AG04450 (cell line): ENCODE measurements around the gene MRPL33. TPM values are rescaled to one million over a fixed set of nuclear protein-coding genes. Genes with fewer than 3 reads are reported as not detected.
"Not testable (repeated sequence)": the region's sequence is repeated elsewhere in the genome, so short reads cannot be mapped to it uniquely, and the experiment has no call there.

ENCODE experiments used
- CTCF ChIA-PET: fragments of 300-600, 350-600 bp; formaldehyde crosslinking; extraction: SDS; loops from one replicate; lab custom pipeline; 2022; ENCODE audit warnings: antibody characterized with exemption, inconsistent platforms; lab: Charles Lee
- POLR2A ChIA-PET: fragments of 350-600 bp; formaldehyde crosslinking; extraction: SDS; loops from one replicate; lab custom pipeline; 2021; ENCODE audit warnings: antibody characterized with exemption, inconsistent platforms; lab: Yijun Ruan, JAX
- DNase-seq: peaks from one replicate; pipeline ENCODE4 v3.0.0-alpha.2; 2011; ENCODE audit warnings: low read depth, low spot score
- H3K27ac ChIP-seq: one replicate; pipeline ENCODE4 v1.5.1; 2012; ENCODE audit warnings: low read depth, low read length, control low read depth
- H3K27me3 ChIP-seq: one replicate; pipeline ENCODE4 v1.6.0; 2012; ENCODE audit warnings: low read length; ENCODE audit not compliant: control insufficient read depth, insufficient read depth
- H3K4me3 ChIP-seq: 2 replicates; pipeline ENCODE4 v1.5.1; 2011; ENCODE audit warnings: mild to moderate bottlenecking, low read depth, low read length, control low read depth
- H3K9me3 ChIP-seq: 2 replicates; pipeline ENCODE4 v1.5.1; 2012; ENCODE audit warnings: low read length; ENCODE audit not compliant: control insufficient read depth, insufficient read depth
- CTCF ChIP-seq: IDR thresholded peaks from 2 replicates; pipeline ENCODE4 v1.5.1; 2011; ENCODE audit warnings: low read depth, low read length, control low read depth, inconsistent platforms
- polyA plus RNA-seq: library from polyadenylated mRNA; depleted of rRNA; stranded (reverse); fragments of >200 nt; gene quantifications from 2 replicates; pipeline ENCODE4 v1.2.3, GENCODE V29; 2011

MRPL33 gene
- polyA plus RNA-seq, 1 experiment, result 137 TPM

- CTCF ChIA-PET, result interaction anchor here (0.6 to 2.5 kb wide), 2 partner anchors 16 to 32 kb away, joined by 4 to 10 read pairs; no protein-coding TSS in a partner anchor
- no peak for DNase-seq
- Histone ChIP-seq H3K27me3 (no peaks in the 10 kb centered on the region), H3K27ac (no peak overlapping the region), H3K9me3 (no peaks in the 10 kb centered on the region; the same call in 1 of the 2 replicates), H3K4me3 (no peak overlapping the region)
- POLR2A ChIA-PET, result no interaction called here
- TF ChIP-seq CTCF, result no peak
Measured at GRCh38 chr2:27739058-27739373, 32.5 kb upstream of the MRPL33 start.

- POLR2A ChIA-PET, result no interaction called here
- CTCF ChIA-PET, result interaction anchor here (0.6 kb wide), 1 partner anchor 18 kb away, joined by 4 read pairs; no protein-coding TSS in a partner anchor
- no peak overlapping the region for H3K27ac ChIP-seq
- H3K9me3 ChIP-seq, result no peaks in the 10 kb centered on the region
- no peak overlapping the region for H3K4me3 ChIP-seq
- DNase-seq, result no peak
- H3K27me3 ChIP-seq, result no peaks in the 10 kb centered on the region
- TF ChIP-seq CTCF, result no peak
Measured at GRCh38 chr2:27741673-27742072, 29.8 kb upstream of the MRPL33 start.

GRCh38 chr2:27742571-27742970 lies 28.9 kb upstream of the MRPL33 start:
- TF ChIP-seq CTCF, result no peak
- DNase-seq, result no peak
- no peak overlapping the region for H3K27ac ChIP-seq
- ChIA-PET POLR2A (no interaction called here), CTCF (no interaction called here)
- H3K9me3 ChIP-seq, result no peaks in the 10 kb centered on the region
- no peaks in the 10 kb centered on the region for H3K27me3 ChIP-seq
- no peak overlapping the region for H3K4me3 ChIP-seq

GRCh38 chr2:27745494-27745893 lies 26.0 kb upstream of the MRPL33 start:
- not testable (repeated sequence) for H3K4me3 ChIP-seq, DNase-seq, H3K27ac ChIP-seq, H3K27me3 ChIP-seq
- peaks cover 12% of the 10 kb centered on the region; the same call in 1 of the 2 replicates for H3K9me3 ChIP-seq
- POLR2A ChIA-PET, result interaction anchor here (0.7 kb wide), 3 partner anchors 163 to 674 kb away, joined by 3 to 4 read pairs (median 3); partner anchors contain the start of genes OST4 and ZNF512
- CTCF ChIA-PET, result interaction anchor here (0.7 to 2.8 kb wide), 3 partner anchors 9 to 546 kb away, joined by 3 to 11 read pairs (median 4); no protein-coding TSS in a partner anchor

GRCh38 chr2:27746325-27746724 lies 25.2 kb upstream of the MRPL33 start:
- H3K27me3 ChIP-seq, result no peaks in the 10 kb centered on the region
- CTCF ChIA-PET, result no interaction called here
- H3K27ac ChIP-seq, result no peak overlapping the region
- no peak overlapping the region for H3K4me3 ChIP-seq
- POLR2A ChIA-PET, result no interaction called here
- H3K9me3 ChIP-seq, result peaks cover 12% of the 10 kb centered on the region; the same call in 1 of the 2 replicates
- TF ChIP-seq CTCF, result no peak
- no peak for DNase-seq
